ENCODE results near the gene MC3R. TPM values are rescaled to one million over a fixed set of nuclear protein-coding genes. Genes with fewer than 3 reads are reported as not detected.
"Not testable (repeated sequence)": the region's sequence is repeated elsewhere in the genome, so short reads cannot be mapped to it uniquely, and the experiment has no call there.

Gene MC3R
- polyA plus RNA-seq (2012; ENCODE audit: insufficient read depth, insufficient read length): not detected

DNA sequence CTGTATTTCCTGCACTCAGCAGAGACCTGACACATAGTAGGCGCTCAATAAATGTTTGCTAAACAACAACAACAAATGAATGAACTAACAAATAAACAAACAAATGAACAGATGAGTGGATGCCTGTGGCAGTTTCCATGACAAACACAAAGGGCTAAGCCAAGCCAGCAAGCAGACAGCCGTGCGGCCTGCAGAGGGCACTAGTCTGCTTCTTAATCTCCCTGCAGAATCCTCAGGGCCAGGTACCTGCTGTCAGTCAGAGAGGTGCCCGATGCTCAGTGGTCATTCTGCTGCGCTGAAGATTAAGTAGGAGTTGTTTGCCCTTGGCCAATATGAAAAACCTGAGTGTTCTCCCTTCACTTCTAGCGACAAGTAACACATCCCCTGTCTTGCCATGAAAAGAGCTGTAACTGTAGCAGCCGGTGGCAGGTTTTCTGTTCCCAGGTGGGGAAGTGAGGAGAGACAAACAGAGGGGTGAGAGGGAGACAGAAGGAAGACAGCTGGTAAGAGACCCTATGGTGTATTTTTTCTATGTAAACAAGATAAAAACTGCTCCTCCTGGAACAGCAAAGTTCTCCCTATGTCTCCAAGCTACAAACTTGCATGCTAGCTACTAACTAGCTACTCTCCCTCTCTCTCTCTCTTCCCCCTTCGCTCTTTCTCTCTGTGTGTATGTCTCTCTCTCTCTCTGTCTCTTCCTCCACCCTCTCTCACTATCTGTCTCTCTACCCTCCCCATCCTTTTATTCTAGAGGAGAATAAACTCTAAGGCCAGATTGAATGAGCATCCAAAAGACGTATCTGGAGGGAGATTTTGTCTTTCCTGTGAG is at the start of gene MC3R:
Gene MC3R, plus strand, starts transcription at position 779 of the 829 bp plus-strand sequence. CDS start 112 bp downstream, outside the sequence.
- DNase-seq (ENCODE audit: low read depth, low spot score): peak; percentile 36
- no peak within 1 kb of the TSS for H3K4me3 ChIP-seq (ENCODE audit: low read length)

DNA sequence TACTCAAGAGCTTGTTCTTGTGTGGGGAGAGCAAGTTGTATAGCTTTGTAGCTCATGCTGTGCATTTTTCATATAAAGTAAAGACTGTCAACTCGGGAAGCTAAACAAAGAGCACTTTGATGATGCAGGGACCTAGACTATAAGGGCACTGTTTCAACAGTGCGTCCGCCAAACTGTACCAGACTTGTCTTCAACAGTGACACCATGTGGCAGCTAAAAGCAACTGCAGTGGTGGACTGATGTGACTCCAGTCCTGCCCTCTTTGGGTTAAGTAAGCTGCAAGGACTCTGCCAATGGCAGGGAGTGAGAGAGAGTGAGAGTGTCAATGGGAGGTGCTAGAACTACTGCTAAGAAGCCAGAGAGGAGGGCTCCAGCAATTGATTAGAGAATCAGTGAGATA is 48.1 kb upstream of the MC3R start:
- DNase-seq (ENCODE audit: low read depth, low spot score): peak; percentile 9
- H3K4me3 ChIP-seq (ENCODE audit: low read length): no peak overlapping the region

DNA sequence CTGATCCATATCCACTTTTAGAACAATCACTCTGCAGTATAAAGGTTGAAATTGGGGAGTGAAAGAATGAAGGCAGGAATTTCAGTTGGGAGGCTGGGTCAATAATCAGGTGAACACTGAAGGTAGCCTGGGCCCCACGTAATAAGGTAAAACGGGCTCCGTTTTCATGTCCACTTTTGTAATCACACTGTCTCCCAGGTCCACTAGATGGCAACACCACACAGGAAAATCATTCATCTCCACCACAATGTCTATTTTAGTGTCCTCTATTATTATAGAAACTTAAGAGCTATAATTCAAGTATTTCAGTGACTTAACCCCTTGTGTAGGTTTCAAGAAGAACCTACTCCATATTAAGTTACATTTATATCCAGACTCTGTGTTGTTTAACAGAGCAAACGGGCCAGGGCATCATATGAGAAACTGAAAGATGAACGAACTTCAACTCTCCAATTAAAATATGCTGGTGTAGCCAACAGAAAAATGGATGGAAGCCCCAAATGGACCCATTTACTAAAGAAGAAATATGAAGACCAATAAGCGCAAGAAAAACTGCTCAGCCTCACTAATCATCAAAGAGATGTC is 45.9 kb upstream of the MC3R start:
- no peak overlapping the region for H3K4me3 ChIP-seq (ENCODE audit: low read length)
- no peak for DNase-seq (ENCODE audit: low read depth, low spot score)

- H3K4me3 ChIP-seq (ENCODE audit: low read length): no peak overlapping the region
- no peak for DNase-seq (ENCODE audit: low read depth, low spot score)
Observed at GRCh38 chr20:56204206-56204605, 44.3 kb upstream of the MC3R start.

DNA sequence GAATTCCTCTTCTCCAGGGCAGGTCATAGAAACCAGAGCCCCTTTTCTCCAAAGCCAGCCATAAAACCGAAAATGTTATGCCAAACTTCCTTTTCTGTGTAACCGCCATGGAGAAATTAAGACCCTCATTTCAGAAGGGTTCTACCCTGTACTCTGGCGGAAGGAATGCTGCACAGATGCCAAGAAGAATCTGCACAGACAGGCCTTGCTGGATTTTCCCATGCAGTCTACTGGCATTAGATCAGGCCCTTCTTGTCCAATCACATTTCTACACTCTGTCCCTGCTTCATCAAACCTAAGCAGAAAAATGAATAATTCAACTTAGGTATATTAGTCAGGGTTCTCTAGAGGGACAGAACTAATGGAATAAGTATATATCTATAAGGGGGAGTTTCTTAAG is 43.2 kb upstream of the MC3R start:
- no peak for DNase-seq (ENCODE audit: low read depth, low spot score)
- H3K4me3 ChIP-seq (ENCODE audit: low read length): no peak overlapping the region

DNA sequence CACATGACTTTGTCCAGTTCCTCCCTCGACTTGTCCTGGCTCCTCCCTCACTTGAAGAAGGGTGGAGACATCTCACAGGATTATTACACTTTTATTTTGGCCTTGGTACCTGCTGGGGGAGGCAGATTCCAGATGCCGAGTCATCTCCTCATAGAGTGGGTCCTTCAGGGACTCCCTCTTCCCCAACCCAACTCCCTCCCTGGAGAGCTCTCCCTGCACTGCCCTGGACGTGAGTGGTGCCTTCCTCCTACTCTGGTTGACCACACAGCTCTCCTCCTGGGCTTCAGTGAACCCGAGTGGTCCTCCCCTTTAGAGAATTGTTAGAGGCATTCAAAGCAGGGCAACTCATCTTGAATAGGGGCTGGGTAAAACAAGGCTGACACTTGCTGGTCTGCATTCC is 40.9 kb upstream of the MC3R start:
- no peak for DNase-seq (ENCODE audit: low read depth, low spot score)
- no peak overlapping the region for H3K4me3 ChIP-seq (ENCODE audit: low read length)

DNA sequence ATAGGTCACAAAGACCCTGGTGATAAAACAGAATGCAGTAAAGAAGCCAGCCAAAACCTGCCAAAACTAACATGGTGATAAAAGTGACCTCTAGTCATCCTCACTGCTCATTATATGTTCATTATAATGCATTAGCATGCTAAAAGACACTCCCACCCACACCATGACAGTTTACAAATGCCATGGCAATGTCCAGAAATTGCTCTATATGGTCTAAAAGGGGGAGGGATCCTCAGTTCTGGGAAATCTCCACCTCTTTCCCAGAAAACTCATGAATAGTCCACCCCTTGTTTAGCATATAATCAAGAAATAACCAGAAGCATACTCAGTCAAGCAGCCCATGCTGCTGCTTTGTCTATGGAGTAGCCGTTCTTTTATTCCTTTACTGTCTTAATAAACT is 40.4 kb upstream of the MC3R start:
- no peak overlapping the region for H3K4me3 ChIP-seq (ENCODE audit: low read length)
- no peak for DNase-seq (ENCODE audit: low read depth, low spot score)

- DNase-seq (ENCODE audit: low read depth, low spot score): no peak
- no peak overlapping the region for H3K4me3 ChIP-seq (ENCODE audit: low read length)
Observed at GRCh38 chr20:56211051-56211450, 37.5 kb upstream of the MC3R start.

GRCh38 chr20:56212091-56212490 is 36.4 kb upstream of the MC3R start:
- H3K4me3 ChIP-seq (ENCODE audit: low read length): no peak overlapping the region
- DNase-seq (ENCODE audit: low read depth, low spot score): no peak

- no peak for DNase-seq (ENCODE audit: low read depth, low spot score)
- no peak overlapping the region for H3K4me3 ChIP-seq (ENCODE audit: low read length)
Observed at GRCh38 chr20:56213321-56213720, 35.2 kb upstream of the MC3R start.

- no peak for DNase-seq (ENCODE audit: low read depth, low spot score)
- H3K4me3 ChIP-seq (ENCODE audit: low read length): no peak overlapping the region
Observed at GRCh38 chr20:56215115-56215514, 33.4 kb upstream of the MC3R start.

- no peak for DNase-seq (ENCODE audit: low read depth, low spot score)
- no peak overlapping the region for H3K4me3 ChIP-seq (ENCODE audit: low read length)
Observed at GRCh38 chr20:56217829-56218228, 30.7 kb upstream of the MC3R start.

DNA sequence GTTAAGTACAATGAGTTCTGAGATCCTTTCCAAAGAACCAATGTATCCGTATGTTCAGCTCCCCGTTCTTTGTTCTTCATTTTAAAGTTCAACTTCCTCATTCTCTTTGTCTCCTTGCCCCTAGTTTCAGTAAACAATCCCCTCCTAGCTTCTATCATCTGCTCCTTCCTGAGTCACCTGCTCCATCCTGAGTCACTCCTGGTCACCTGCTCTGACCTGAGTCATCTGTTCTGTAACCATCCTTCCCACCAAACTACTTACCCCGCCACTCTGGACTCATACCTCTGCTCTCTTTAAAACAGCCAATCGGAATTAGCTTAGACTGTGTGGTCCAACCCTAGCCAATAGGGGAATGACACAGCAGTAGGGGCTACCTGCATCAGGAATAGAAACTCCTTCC is 27.3 kb upstream of the MC3R start:
- DNase-seq (ENCODE audit: low read depth, low spot score); H3K4me3 ChIP-seq (ENCODE audit: low read length): not testable (repeated sequence)

DNA sequence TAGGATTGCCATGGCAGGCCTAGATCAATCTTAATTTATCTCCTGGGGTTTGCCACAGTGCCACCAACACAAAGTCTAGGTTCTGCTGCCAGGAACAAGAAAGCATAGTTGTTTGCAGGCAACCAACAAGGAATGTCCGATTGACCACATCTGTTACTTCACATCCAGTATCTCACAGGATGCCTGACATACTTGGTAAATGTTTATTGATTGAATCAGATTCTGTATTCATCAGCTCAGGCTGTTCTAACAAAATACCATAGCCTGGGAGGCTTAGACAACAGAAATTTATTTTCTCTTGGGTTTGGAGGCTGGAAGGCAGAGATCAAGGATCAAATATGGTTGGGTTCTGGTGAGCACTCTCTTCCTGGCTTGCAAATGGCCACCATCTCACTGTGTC is 26.3 kb upstream of the MC3R start:
- DNase-seq (ENCODE audit: low read depth, low spot score): no peak
- H3K4me3 ChIP-seq (ENCODE audit: low read length): no peak overlapping the region

DNA sequence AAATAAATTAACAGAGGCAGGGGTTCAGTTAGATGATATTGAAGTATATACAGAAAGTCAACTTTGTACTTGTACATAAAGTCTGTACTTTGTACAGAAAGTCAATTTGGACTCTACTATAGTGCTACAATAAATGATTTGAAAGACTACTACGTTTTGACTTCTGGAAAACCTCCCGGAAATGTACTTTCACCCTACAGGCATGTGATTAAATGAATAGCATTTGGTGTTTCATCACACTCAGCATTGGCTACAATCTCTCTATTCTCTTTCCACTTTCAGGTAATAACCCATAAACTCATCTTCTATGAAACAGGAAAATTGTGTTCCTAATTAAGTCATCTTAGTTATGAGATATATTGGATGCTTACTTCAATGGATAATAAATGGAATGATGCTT is 25.6 kb upstream of the MC3R start:
- no peak for DNase-seq (ENCODE audit: low read depth, low spot score)
- H3K4me3 ChIP-seq (ENCODE audit: low read length): no peak overlapping the region

GRCh38 chr20:56223352-56223751 is 25.2 kb upstream of the MC3R start:
- no peak for DNase-seq (ENCODE audit: low read depth, low spot score)
- H3K4me3 ChIP-seq (ENCODE audit: low read length): no peak overlapping the region

- no peak overlapping the region for H3K4me3 ChIP-seq (ENCODE audit: low read length)
- DNase-seq (ENCODE audit: low read depth, low spot score): no peak
Observed at GRCh38 chr20:56228021-56228420, 20.5 kb upstream of the MC3R start.

DNA sequence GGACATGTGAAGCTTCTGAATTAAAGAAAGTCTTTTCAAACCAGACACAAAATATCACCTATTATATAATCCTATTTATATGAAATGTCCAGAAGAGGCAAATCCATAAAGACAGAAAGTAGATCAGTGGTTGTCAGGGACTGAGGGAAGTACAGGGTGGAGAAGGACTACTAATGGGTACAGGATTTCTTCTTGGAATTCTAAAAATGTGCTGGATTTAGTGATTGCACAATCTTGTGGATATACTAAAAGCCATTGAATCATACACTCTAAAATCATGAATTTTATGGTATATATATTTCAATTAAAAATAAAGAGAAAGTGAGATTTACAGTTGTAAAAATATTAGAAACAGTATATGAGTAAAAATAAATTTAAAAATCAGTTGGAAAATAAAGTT is 18.7 kb upstream of the MC3R start:
- DNase-seq (ENCODE audit: low read depth, low spot score): no peak

DNA sequence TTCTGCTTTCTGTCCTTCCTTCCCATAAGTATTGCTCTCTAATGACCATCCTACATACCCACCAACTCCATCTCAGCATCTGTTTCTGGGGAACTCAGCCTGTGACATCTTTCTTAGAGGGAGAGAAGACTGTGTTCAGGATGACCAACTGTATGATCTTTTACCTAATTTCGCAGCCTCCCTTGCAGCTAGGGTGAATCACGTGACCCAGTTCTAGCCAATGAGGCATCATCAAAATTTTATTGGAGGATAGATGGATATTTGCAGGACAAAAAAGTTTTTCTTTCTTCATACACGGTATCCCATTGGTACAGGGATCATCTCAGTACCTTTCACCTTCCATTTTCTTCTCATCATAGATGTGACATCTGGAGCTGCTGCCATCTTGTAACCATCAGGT is 14.4 kb upstream of the MC3R start:
- no peak for DNase-seq (ENCODE audit: low read depth, low spot score)

More for the DNA sequence above, 18.7 kb upstream of the MC3R start:
- no peak overlapping the region for H3K4me3 ChIP-seq (ENCODE audit: low read length)

GRCh38 chr20:56237335-56237734 is 11.2 kb upstream of the MC3R start:
- no peak overlapping the region for H3K4me3 ChIP-seq (ENCODE audit: low read length)
- DNase-seq (ENCODE audit: low read depth, low spot score): no peak

More for the DNA sequence above, 14.4 kb upstream of the MC3R start:
- no peak overlapping the region for H3K4me3 ChIP-seq (ENCODE audit: low read length)

DNA sequence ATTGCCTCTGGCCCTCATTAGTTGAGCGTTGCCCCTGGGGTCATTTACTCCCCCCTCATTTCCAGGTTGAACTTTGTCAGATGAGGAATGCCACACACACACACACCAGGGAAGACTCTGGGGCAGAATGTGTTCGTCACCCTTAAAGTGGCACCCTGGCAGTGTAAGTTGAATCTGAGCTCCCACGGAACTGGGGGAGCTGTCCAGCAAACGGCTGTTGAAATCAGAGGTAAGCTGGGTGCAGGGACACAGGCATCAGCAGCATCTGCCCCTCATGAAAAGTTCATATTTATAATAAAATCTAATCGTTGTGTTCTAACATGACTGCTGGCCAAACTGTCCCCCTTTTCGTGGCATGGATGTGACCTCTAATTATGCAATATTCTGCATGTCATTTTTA is 4.3 kb upstream of the MC3R start:
- H3K4me3 ChIP-seq (ENCODE audit: low read length): no peak overlapping the region
- no peak for DNase-seq (ENCODE audit: low read depth, low spot score)
